Cardiac muscle cell (in vitro differentiated cells and primary cell): ENCODE data around the gene GPR37. TPM values are rescaled to one million over a fixed set of nuclear protein-coding genes. Genes with fewer than 3 reads are reported as not detected.

ENCODE experiments used
- DNase-seq, 2 donors: peaks; one replicate each; pipeline versions ENCODE4 v3.0.0 to v3.0.0-alpha.2; 2010 to 2017; ENCODE audit warnings: low read depth in 1 of 2, low spot score in 1 of 2
- H3K27ac ChIP-seq: fragments of 200-600 bp; sonication (generic); 2 replicates; pipeline ENCODE4 v1.5.1; 2016
- H3K27me3 ChIP-seq: fragments of 200-600 bp; sonication (generic); 2 replicates; pipeline ENCODE4 v1.6.0; 2016; ENCODE audit warnings: control low read depth
- H3K36me3 ChIP-seq: fragments of 200-600 bp; sonication (generic); 2 replicates; pipeline ENCODE4 v1.5.1; 2016; ENCODE audit warnings: control low read depth
- H3K4me1 ChIP-seq: fragments of 200-600 bp; sonication (generic); 2 replicates; pipeline ENCODE4 v1.8.1; 2017; ENCODE audit warnings: low read depth, mild to moderate bottlenecking, mixed run types
- H3K4me3 ChIP-seq: fragments of 200-600 bp; sonication (generic); 2 replicates; pipeline ENCODE4 v1.5.1; 2016; ENCODE audit warnings: mild to moderate bottlenecking
- H3K9me3 ChIP-seq: fragments of 200-600 bp; sonication (generic); 2 replicates; pipeline ENCODE4 v1.5.1; 2017; ENCODE audit warnings: low read depth, mild to moderate bottlenecking, control low read depth
- CTCF ChIP-seq: IDR thresholded peaks from 2 replicates; pipeline ENCODE4 v1.5.1; 2012; ENCODE audit warnings: low read depth, mild to moderate bottlenecking, low read length
- polyA plus RNA-seq: library from polyadenylated mRNA; unstranded; fragments of >200 nt; fragmentation: Nextera tagmentation; extraction: Ambion mirVana; gene quantifications from 2 replicates; pipeline ENCODE4 v1.2.1, GENCODE V29; 2016
- total RNA-seq: library from RNA; depleted of rRNA; stranded (reverse); fragments of >200 nt; gene quantifications from 2 replicates; pipeline ENCODE4 v1.2.3, GENCODE V29; 2016

The GPR37 gene
- total and polyA plus RNA-seq, 2 experiments from 2014 or later, result 8.6 to 15.9 TPM

GRCh38 chr7:124780056-124780455 is 14.5 kb upstream of the GPR37 start:
- Histone ChIP-seq H3K9me3 (no peaks in the 10 kb centered on the region), H3K27me3 (no peaks in the 10 kb centered on the region), H3K36me3 (no peaks in the 10 kb centered on the region), H3K27ac (no peak overlapping the region), H3K4me3 (no peak overlapping the region), H3K4me1 (no peaks in the 10 kb centered on the region)
- DNase-seq, result no peak
- TF ChIP-seq CTCF, result no peak

- Histone ChIP-seq H3K27me3 (no peaks in the 10 kb centered on the region), H3K4me3 (no peak overlapping the region), H3K9me3 (no peaks in the 10 kb centered on the region), H3K4me1 (no peaks in the 10 kb centered on the region), H3K27ac (no peak overlapping the region), H3K36me3 (no peaks in the 10 kb centered on the region)
- TF ChIP-seq CTCF, result no peak
- DNase-seq, result no peak
These were observed 14.0 kb upstream of the GPR37 start for GRCh38 chr7:124779620-124780019.

- Histone ChIP-seq H3K27me3 (no peaks in the 10 kb centered on the region), H3K27ac (no peak overlapping the region), H3K4me1 (no peaks in the 10 kb centered on the region), H3K36me3 (no peaks in the 10 kb centered on the region), H3K4me3 (no peak overlapping the region), H3K9me3 (no peaks in the 10 kb centered on the region)
- TF ChIP-seq CTCF, result no peak
- DNase-seq, result no peak
These were observed 13.6 kb upstream of the GPR37 start for GRCh38 chr7:124779194-124779593.

- Histone ChIP-seq H3K27me3 (no peaks in the 10 kb centered on the region), H3K4me3 (no peak overlapping the region)
These were observed 11.7 kb upstream of the GPR37 start for GRCh38 chr7:124777268-124777667.

GRCh38 chr7:124776153-124776552 is 10.6 kb upstream of the GPR37 start:
- Histone ChIP-seq H3K4me1 (no peaks in the 10 kb centered on the region), H3K4me3 (no peak overlapping the region), H3K27me3 (no peaks in the 10 kb centered on the region), H3K9me3 (no peaks in the 10 kb centered on the region), H3K27ac (no peak overlapping the region), H3K36me3 (no peaks in the 10 kb centered on the region)
- no peak for TF ChIP-seq CTCF
- DNase-seq, result no peak

More at GRCh38 chr7:124777268-124777667, 11.7 kb upstream of the GPR37 start:
- no peaks in the 10 kb centered on the region for H3K9me3 ChIP-seq
- TF ChIP-seq CTCF, result no peak
- no peaks in the 10 kb centered on the region for H3K36me3 ChIP-seq
- no peak overlapping the region for H3K27ac ChIP-seq
- H3K4me1 ChIP-seq, result no peaks in the 10 kb centered on the region
- DNase-seq, result no peak

GRCh38 chr7:124775422-124775821 is 9.8 kb upstream of the GPR37 start:
- DNase-seq, result no peak
- no peaks in the 10 kb centered on the region for H3K4me1 ChIP-seq
- H3K27ac ChIP-seq, result no peak overlapping the region
- H3K9me3 ChIP-seq, result no peaks in the 10 kb centered on the region
- no peaks in the 10 kb centered on the region for H3K27me3 ChIP-seq
- no peak for TF ChIP-seq CTCF
- H3K4me3 ChIP-seq, result no peak overlapping the region
- H3K36me3 ChIP-seq, result no peaks in the 10 kb centered on the region
